Hepatocyte (in vitro differentiated cells): ENCODE results near the gene VIPR1. TPM values are rescaled to one million over a fixed set of nuclear protein-coding genes. Genes with fewer than 3 reads are reported as not detected.

Experiments
- DNase-seq: peaks from one replicate; pipeline ENCODE4 v3.0.0-alpha.2; 2016; ENCODE audit warnings: low spot score
- H2AFZ ChIP-seq: fragments of 200-600 bp; sonication (generic); 2 replicates; pipeline ENCODE4 v1.6.0; 2016; ENCODE audit warnings: antibody characterized with exemption, mild to moderate bottlenecking
- H3K27ac ChIP-seq: fragments of 200-600 bp; sonication (generic); 2 replicates; pipeline ENCODE4 v1.5.1; 2016; ENCODE audit warnings: mild to moderate bottlenecking
- H3K27me3 ChIP-seq: fragments of 200-600 bp; sonication (generic); 2 replicates; pipeline ENCODE4 v1.6.1; 2016
- H3K36me3 ChIP-seq: fragments of 200-600 bp; sonication (generic); replicated peaks from 2 replicates; pipeline ENCODE4 v1.5.1; 2016; ENCODE audit warnings: low read depth; ENCODE audit not compliant: insufficient read depth
- H3K4me1 ChIP-seq: fragments of 200-600 bp; sonication (generic); 2 replicates; pipeline ENCODE4 v1.5.1; 2016; ENCODE audit warnings: mild to moderate bottlenecking, moderate library complexity; ENCODE audit not compliant: insufficient read depth
- H3K4me2 ChIP-seq: fragments of 200-600 bp; sonication (generic); 2 replicates; pipeline ENCODE4 v1.6.0; 2016
- H3K4me3 ChIP-seq: fragments of 200-600 bp; sonication (generic); 2 replicates; pipeline ENCODE4 v1.5.1; 2016; ENCODE audit warnings: mild to moderate bottlenecking
- H3K79me2 ChIP-seq: fragments of 200-600 bp; sonication (generic); 2 replicates; pipeline ENCODE4 v1.6.0; 2017; ENCODE audit warnings: mild to moderate bottlenecking
- H3K9me2 ChIP-seq: fragments of 200-600 bp; sonication (generic); replicated peaks from 2 replicates; pipeline ENCODE4 v1.6.0; 2017; ENCODE audit warnings: mild to moderate bottlenecking; ENCODE audit not compliant: insufficient read depth
- H3K9me3 ChIP-seq: fragments of 200-600 bp; sonication (generic); 2 replicates; pipeline ENCODE4 v1.5.1; 2016; ENCODE audit warnings: low read depth, mild to moderate bottlenecking
- H4K20me1 ChIP-seq: fragments of 200-600 bp; sonication (generic); 2 replicates; pipeline ENCODE4 v1.6.0; 2016; ENCODE audit warnings: mild to moderate bottlenecking; ENCODE audit not compliant: insufficient read depth, poor library complexity, severe bottlenecking
- CTCF ChIP-seq: fragments of 200-600 bp; sonication (generic); IDR thresholded peaks from 2 replicates; pipeline ENCODE4 v1.5.1; 2016; ENCODE audit warnings: antibody characterized with exemption, mild to moderate bottlenecking; ENCODE audit not compliant: poor library complexity
- EZH2 ChIP-seq: fragments of 200-600 bp; sonication (generic); IDR thresholded peaks from 2 replicates; pipeline ENCODE4 v1.6.1; 2016; ENCODE audit warnings: antibody characterized with exemption, mild to moderate bottlenecking, borderline replicate concordance
- EZH2phosphoT487 ChIP-seq: fragments of 200-600 bp; sonication (generic); IDR thresholded peaks from one replicate; pipeline ENCODE4 v1.6.1; 2018; ENCODE audit warnings: antibody characterized with exemption, mild to moderate bottlenecking, low read depth, moderate library complexity; ENCODE audit not compliant: unreplicated experiment, severe bottlenecking
- WGBS: methylation state at CpG from one replicate; pipeline ENCODE4 v1.1.6; 2016; ENCODE audit warnings: low lambda C conversion rate; ENCODE audit errors: missing lambda C conversion rate; 5-methylcytosine and 5-hydroxymethylcytosine counted together
- polyA plus RNA-seq: library from polyadenylated mRNA; unstranded; fragments of >200 nt; fragmentation: Nextera tagmentation; extraction: Ambion mirVana; gene quantifications from 2 replicates; pipeline ENCODE4 v1.2.1, GENCODE V29; 2016
- total RNA-seq: library from RNA; depleted of rRNA; stranded (reverse); fragments of >200 nt; gene quantifications from 2 replicates; pipeline ENCODE4 v1.2.3, GENCODE V29; 2014

VIPR1 gene
- total and polyA plus RNA-seq, 2 experiments from 2014 or later: 17.5 to 19.2 TPM

- no peaks in the 10 kb centered on the region for H3K9me2 ChIP-seq
- H3K4me3 ChIP-seq: no peak overlapping the region
- H3K36me3 ChIP-seq: no peaks in the 10 kb centered on the region
- no peak for DNase-seq
- H3K9me3 ChIP-seq: no peaks in the 10 kb centered on the region
- WGBS: 95% methylated on average over 1 of the region's 1 CpG
- H3K4me2 ChIP-seq: peak overlapping the region; percentile 31
- H2AFZ ChIP-seq: no peak overlapping the region
- H3K4me1 ChIP-seq: peaks cover 39% of the 10 kb centered on the region
- peak overlapping the region; percentile 77 for H3K27ac ChIP-seq
- no peaks in the 10 kb centered on the region for H4K20me1 ChIP-seq
- TF ChIP-seq CTCF (no peak), EZH2 (no peak), EZH2phosphoT487 (no peak)
- H3K27me3 ChIP-seq: no peaks in the 10 kb centered on the region
- peaks cover 4% of the 10 kb centered on the region for H3K79me2 ChIP-seq
Measured at GRCh38 chr3:42511201-42511600, 8.8 kb downstream of the VIPR1 start.

GRCh38 chr3:42511736-42512135, 9.3 kb downstream of the VIPR1 start:
- H3K4me3 ChIP-seq: no peak overlapping the region
- DNase-seq: no peak
- H3K27ac ChIP-seq: no peak overlapping the region
- peaks cover 4% of the 10 kb centered on the region for H3K79me2 ChIP-seq
- TF ChIP-seq EZH2phosphoT487: no peak
- TF ChIP-seq CTCF: no peak
- H3K4me2 ChIP-seq: no peak overlapping the region
- no peak overlapping the region for H2AFZ ChIP-seq
- H3K27me3 ChIP-seq: no peaks in the 10 kb centered on the region
- H4K20me1 ChIP-seq: no peaks in the 10 kb centered on the region
- H3K9me3 ChIP-seq: no peaks in the 10 kb centered on the region
- H3K9me2 ChIP-seq: no peaks in the 10 kb centered on the region
- WGBS: 88% methylated on average over 2 of the region's 2 CpGs
- no peaks in the 10 kb centered on the region for H3K36me3 ChIP-seq
- H3K4me1 ChIP-seq: peaks cover 34% of the 10 kb centered on the region

GRCh38 chr3:42513121-42513520, 10.7 kb downstream of the VIPR1 start:
- no peaks in the 10 kb centered on the region for H3K9me2 ChIP-seq
- H2AFZ ChIP-seq: no peak overlapping the region
- H3K4me3 ChIP-seq: no peak overlapping the region
- no peaks in the 10 kb centered on the region for H3K27me3 ChIP-seq
- H3K36me3 ChIP-seq: no peaks in the 10 kb centered on the region
- H3K4me1 ChIP-seq: peaks cover 22% of the 10 kb centered on the region
- H3K9me3 ChIP-seq: no peaks in the 10 kb centered on the region
- H3K4me2 ChIP-seq: no peak overlapping the region
- H4K20me1 ChIP-seq: no peaks in the 10 kb centered on the region
- no peak overlapping the region for H3K27ac ChIP-seq
- TF ChIP-seq EZH2: no peak
- H3K79me2 ChIP-seq: peaks cover 3% of the 10 kb centered on the region
- DNase-seq: no peak
- WGBS: 93% methylated on average over 3 of the region's 3 CpGs

GRCh38 chr3:42513521-42513920, 11.1 kb downstream of the VIPR1 start:
- Histone ChIP-seq H3K4me3 (no peak overlapping the region), H3K79me2 (no peaks in the 10 kb centered on the region), H2AFZ (no peak overlapping the region), H4K20me1 (no peaks in the 10 kb centered on the region), H3K27ac (no peak overlapping the region), H3K27me3 (no peaks in the 10 kb centered on the region), H3K4me1 (peaks cover 18% of the 10 kb centered on the region), H3K9me2 (no peaks in the 10 kb centered on the region), H3K9me3 (no peaks in the 10 kb centered on the region), H3K4me2 (no peak overlapping the region), H3K36me3 (no peaks in the 10 kb centered on the region)
- TF ChIP-seq EZH2phosphoT487: no peak
- TF ChIP-seq CTCF: no peak
- no peak for TF ChIP-seq EZH2
- DNase-seq: no peak
- 87% methylated on average over 6 of the region's 6 CpGs for WGBS
